ENCODE results near the gene CACNA2D3. TPM values are rescaled to one million over a fixed set of nuclear protein-coding genes. Genes with fewer than 3 reads are reported as not detected.

Gene CACNA2D3
- polyA plus RNA-seq, 1 donor (not counting 4 experiments of a cell fraction or from before 2014, with no cell fraction given): 0.08 TPM

DNA sequence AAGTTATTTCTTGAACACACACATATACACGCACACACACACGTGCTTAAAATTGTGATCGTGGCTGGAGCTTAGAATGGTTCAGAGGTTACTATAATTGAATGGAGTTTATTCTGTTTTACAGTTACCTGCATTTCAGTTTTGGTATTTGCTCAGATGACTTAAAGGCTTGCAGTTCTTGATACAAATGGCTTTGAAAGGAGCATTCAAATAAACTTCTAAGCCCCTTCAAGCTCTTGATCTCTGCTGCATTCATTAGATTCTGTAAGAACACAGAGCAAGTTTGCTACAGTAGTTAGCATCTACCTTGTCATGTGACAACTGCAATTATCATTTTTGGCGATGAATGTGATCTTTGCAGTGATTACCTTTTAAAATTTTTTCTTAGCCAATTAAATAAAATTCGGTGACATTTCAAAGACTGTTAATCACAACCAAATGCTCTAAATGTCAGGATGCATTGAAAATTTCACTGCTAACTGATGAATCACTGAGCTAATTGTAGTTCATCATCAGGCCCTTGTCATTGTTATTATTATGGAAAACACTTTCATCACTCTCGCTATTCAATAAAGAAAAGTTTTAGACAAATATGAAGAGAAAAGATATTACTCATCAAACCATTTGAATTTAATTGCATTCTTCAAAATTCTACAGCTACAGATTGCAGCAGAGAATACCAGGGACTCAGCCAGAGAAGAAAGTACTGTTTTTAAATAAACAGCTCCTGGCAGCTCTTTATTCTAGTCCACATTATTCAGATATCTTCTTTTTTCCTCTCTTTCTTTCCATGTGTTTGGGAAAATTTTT lies 509.4 kb downstream of the CACNA2D3 start:
- Histone ChIP-seq H3K27ac (ENCODE audit: control insufficient read depth, insufficient read depth, low read length) (no peak overlapping the region), H3K4me3 (ENCODE audit: control insufficient read depth in 2 of 3, extremely low read depth in 1 of 3, insufficient read depth in 2 of 3, low read depth in 1 of 3, low read length in 3 of 3) (no peak overlapping the region), H3K36me3 (ENCODE audit: control insufficient read depth in 2 of 2, extremely low read depth in 1 of 2, insufficient read depth in 2 of 2, low read length in 2 of 2) (no peaks in the 10 kb centered on the region), H3K4me2 (ENCODE audit: control insufficient read depth, extremely low read depth, insufficient read depth, low read depth, low read length) (no peak overlapping the region), H3K79me2 (ENCODE audit: control insufficient read depth, insufficient read depth, low read length) (no peaks in the 10 kb centered on the region), H3K9ac (ENCODE audit: control insufficient read depth, extremely low read depth, insufficient read depth, low read length) (no peak overlapping the region), H3K9me1 (ENCODE audit: control insufficient read depth, extremely low read depth, insufficient read depth, low read length) (no peaks in the 10 kb centered on the region), H3K27me3 (ENCODE audit: control insufficient read depth, extremely low read depth, insufficient read depth, low read length) (no peaks in the 10 kb centered on the region), H2AFZ (ENCODE audit: control insufficient read depth, low read length) (no peak overlapping the region), H4K20me1 (ENCODE audit: control insufficient read depth, extremely low read depth, insufficient read depth, low read length) (no peaks in the 10 kb centered on the region), H3K4me1 (ENCODE audit: control insufficient read depth, extremely low read depth, insufficient read depth, low read length) (peaks cover 2% of the 10 kb centered on the region), H3K9me3 (ENCODE audit: control insufficient read depth, low read depth, low read length) (no peaks in the 10 kb centered on the region)
- no peak for DNase-seq (ENCODE audit: low read depth, low spot score)
- TF ChIP-seq EZH2 (IDR thresholded peaks at IDR 0.05; ENCODE audit: low read length): no peak
- TF ChIP-seq, protein P1, sequence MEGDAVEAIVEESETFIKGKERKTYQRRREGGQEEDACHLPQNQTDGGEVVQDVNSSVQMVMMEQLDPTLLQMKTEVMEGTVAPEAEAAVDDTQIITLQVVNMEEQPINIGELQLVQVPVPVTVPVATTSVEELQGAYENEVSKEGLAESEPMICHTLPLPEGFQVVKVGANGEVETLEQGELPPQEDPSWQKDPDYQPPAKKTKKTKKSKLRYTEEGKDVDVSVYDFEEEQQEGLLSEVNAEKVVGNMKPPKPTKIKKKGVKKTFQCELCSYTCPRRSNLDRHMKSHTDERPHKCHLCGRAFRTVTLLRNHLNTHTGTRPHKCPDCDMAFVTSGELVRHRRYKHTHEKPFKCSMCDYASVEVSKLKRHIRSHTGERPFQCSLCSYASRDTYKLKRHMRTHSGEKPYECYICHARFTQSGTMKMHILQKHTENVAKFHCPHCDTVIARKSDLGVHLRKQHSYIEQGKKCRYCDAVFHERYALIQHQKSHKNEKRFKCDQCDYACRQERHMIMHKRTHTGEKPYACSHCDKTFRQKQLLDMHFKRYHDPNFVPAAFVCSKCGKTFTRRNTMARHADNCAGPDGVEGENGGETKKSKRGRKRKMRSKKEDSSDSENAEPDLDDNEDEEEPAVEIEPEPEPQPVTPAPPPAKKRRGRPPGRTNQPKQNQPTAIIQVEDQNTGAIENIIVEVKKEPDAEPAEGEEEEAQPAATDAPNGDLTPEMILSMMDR (optimal IDR thresholded peaks at IDR 0.05 in 1 of 3, IDR thresholded peaks at IDR 0.05 in 1 of 3, conservative IDR thresholded peaks at IDR 0.05 in 1 of 3; ENCODE audit: extremely low read depth in 1 of 3, insufficient read depth in 2 of 3, low read length in 3 of 3): no peak
- dilution Hi-C loops (cut with MboI; ENCODE audit: extremely low pct_ligation_motif_present, low sequenced_read_pairs): no loop called here
- FAIRE-seq: no peak

DNA sequence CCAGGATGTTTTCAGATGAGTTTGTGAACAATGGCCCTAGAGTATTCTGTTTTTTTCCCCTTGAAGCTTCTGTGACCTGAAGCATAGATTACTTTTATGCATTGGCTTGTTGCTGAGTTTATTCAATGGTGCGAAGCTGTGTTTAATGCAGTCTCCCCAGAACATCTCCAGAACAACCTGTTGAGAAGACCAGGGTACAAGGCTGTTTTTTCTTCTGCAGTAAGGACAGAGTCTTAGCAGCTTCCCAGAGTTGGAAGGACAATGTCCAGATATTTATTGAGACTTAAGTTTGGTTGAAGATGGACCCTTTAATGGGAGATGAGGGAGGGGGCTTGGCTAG lies 509.9 kb downstream of the CACNA2D3 start:
- dilution Hi-C loops (cut with MboI; ENCODE audit: extremely low pct_ligation_motif_present, low sequenced_read_pairs): no loop called here
- no peak overlapping the region for H3K27ac ChIP-seq (ENCODE audit: control insufficient read depth, insufficient read depth, low read length)
- TF ChIP-seq, protein P1 (optimal IDR thresholded peaks at IDR 0.05 in 1 of 3, IDR thresholded peaks at IDR 0.05 in 1 of 3, conservative IDR thresholded peaks at IDR 0.05 in 1 of 3; ENCODE audit: extremely low read depth in 1 of 3, insufficient read depth in 2 of 3, low read length in 3 of 3): no peak
- TF ChIP-seq EZH2 (IDR thresholded peaks at IDR 0.05; ENCODE audit: low read length): no peak
- no peaks in the 10 kb centered on the region for H3K9me3 ChIP-seq (ENCODE audit: control insufficient read depth, low read depth, low read length)
- no peaks in the 10 kb centered on the region for H3K27me3 ChIP-seq (ENCODE audit: control insufficient read depth, extremely low read depth, insufficient read depth, low read length)
- no peaks in the 10 kb centered on the region for H3K36me3 ChIP-seq (ENCODE audit: control insufficient read depth in 2 of 2, extremely low read depth in 1 of 2, insufficient read depth in 2 of 2, low read length in 2 of 2)
- H3K4me1 ChIP-seq (ENCODE audit: control insufficient read depth, extremely low read depth, insufficient read depth, low read length): peaks cover 2% of the 10 kb centered on the region
- no peak overlapping the region for H3K4me2 ChIP-seq (ENCODE audit: control insufficient read depth, extremely low read depth, insufficient read depth, low read depth, low read length)
- no peak overlapping the region for H2AFZ ChIP-seq (ENCODE audit: control insufficient read depth, low read length)
- no peak for FAIRE-seq
- no peaks in the 10 kb centered on the region for H3K9me1 ChIP-seq (ENCODE audit: control insufficient read depth, extremely low read depth, insufficient read depth, low read length)
- no peak overlapping the region for H3K4me3 ChIP-seq (ENCODE audit: control insufficient read depth in 2 of 3, extremely low read depth in 1 of 3, insufficient read depth in 2 of 3, low read depth in 1 of 3, low read length in 3 of 3)
- H3K9ac ChIP-seq (ENCODE audit: control insufficient read depth, extremely low read depth, insufficient read depth, low read length): no peak overlapping the region
- no peak for DNase-seq (ENCODE audit: low read depth, low spot score)
- no peaks in the 10 kb centered on the region for H3K79me2 ChIP-seq (ENCODE audit: control insufficient read depth, insufficient read depth, low read length)
- H4K20me1 ChIP-seq (ENCODE audit: control insufficient read depth, extremely low read depth, insufficient read depth, low read length): no peaks in the 10 kb centered on the region
